ENCODE measurements around the gene MAPRE2.

The MAPRE2 gene

DNA sequence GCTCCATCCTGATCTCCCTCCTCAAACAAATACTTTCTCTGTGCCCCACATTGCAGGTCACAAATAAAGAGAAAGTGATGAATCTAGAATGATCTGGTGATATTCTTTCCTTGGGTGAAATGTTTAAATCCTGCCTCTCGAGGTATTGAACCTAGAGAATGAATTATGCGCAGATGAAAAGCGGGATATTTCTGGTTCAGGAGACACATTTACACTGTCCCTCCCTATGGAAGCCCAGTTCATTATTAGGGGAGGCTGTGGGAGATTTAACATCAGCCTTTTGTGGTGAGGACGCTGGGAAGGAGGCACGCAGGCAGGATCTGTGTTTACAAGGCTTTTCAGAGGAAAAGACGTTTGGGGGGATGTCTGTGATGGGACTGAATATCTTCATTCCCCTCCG, 20.6 kb downstream of the MAPRE2 start:
- H3K27ac ChIP-seq: no peak overlapping the region
- TF ChIP-seq, protein P1, sequence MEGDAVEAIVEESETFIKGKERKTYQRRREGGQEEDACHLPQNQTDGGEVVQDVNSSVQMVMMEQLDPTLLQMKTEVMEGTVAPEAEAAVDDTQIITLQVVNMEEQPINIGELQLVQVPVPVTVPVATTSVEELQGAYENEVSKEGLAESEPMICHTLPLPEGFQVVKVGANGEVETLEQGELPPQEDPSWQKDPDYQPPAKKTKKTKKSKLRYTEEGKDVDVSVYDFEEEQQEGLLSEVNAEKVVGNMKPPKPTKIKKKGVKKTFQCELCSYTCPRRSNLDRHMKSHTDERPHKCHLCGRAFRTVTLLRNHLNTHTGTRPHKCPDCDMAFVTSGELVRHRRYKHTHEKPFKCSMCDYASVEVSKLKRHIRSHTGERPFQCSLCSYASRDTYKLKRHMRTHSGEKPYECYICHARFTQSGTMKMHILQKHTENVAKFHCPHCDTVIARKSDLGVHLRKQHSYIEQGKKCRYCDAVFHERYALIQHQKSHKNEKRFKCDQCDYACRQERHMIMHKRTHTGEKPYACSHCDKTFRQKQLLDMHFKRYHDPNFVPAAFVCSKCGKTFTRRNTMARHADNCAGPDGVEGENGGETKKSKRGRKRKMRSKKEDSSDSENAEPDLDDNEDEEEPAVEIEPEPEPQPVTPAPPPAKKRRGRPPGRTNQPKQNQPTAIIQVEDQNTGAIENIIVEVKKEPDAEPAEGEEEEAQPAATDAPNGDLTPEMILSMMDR (conservative IDR thresholded peaks at IDR 0.05): no peak

DNA sequence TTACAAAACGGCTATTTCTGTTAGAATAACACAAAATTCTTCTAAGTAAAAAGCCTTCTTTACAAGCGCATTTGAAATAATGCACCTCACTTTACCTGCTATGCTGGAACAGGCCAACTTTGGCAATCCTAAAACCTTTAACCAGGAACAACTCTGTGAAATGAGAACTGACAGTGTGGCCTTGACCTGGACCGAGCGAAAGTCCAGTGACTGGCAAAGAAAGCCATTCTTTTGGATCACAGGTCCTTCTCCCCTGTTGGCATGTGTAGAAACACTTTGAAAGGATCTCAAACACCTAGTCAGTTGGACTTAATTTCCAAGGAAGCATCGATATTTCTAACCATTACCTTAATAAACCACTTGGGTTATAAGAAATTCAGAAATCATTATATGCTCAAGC, 21.2 kb downstream of the MAPRE2 start:
- no peak overlapping the region for H3K27ac ChIP-seq
- TF ChIP-seq, protein P1 (conservative IDR thresholded peaks at IDR 0.05): no peak

DNA sequence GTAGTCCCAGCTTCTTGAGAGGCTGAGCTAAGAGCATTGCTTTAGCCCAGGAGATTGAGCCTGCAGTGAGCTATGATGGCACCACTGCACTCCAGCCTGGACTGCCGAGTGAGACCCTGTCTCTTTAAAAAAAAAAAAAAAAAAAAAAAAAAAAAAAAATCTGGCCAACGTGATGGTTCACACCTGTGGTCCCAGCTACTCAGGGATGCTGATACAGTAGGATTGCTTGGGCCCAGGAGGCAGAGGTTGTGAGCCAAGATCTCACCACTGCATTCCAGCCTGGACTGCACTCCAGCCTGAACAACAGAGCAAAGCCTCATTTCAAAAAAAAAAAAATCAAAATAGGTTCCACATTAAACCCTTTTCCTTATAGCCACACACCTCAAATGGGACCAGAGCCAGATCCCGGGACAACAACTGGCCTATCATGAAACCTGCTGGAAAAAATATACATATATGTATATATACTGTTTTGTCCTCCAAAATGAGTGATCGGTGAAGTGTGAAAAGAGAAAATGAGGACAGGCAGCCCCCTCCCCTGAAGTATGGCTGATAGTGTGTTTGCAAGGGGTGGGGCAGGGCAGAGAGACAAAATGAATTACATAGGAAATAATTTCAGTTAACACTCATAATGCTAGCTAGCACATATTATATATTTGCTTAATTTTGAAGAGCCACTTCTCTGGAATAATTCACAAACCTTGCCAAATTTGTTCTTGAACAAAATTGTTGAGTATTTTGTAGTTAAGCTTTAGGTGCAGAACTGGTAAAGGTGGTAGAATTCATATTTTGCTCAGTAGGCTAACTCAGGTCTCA, 22.9 kb downstream of the MAPRE2 start:
- H3K27ac ChIP-seq: no peak overlapping the region
- TF ChIP-seq, protein P1 (conservative IDR thresholded peaks at IDR 0.05): no peak

DNA sequence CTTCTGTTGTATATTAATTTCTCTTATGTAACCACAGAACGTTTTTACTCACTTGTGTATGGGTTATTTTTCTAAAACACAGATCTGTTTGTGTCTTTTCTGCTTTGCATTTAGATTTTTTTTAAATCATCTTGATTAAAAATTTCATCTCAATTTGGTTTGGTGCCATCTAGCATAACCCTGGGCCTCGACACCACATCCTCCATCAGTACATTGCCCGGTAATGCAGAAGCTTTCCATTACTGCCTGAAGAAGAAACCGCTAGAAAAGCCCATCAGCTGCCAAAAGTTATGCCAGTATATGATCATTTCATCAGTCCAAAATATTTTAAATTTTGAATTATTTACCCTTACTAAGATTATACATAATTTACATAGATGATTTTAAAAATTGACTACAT, 26.2 kb downstream of the MAPRE2 start:
- TF ChIP-seq, protein P1 (conservative IDR thresholded peaks at IDR 0.05): no peak
- H3K27ac ChIP-seq: no peak overlapping the region

DNA sequence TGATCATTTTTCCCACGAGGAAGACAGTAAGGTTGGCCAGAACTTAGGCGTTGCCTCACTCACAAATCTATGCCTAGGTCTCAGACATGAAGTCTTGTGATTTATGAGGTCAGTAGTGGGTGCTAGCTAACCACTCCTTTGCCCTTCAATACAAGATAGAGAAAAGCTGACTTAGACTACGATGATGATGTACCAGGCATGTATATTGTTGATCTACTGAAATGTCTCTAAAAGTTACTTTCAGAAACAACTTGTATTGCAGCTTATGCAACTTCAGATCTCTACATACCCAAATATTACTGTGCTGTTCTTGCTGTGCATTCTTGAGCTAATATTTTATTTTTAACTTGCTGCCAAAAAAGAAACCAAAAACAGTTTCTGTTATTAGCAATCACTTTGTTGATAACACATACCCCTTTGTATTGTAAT, 30.6 kb downstream of the MAPRE2 start:
- H3K27ac ChIP-seq: no peak overlapping the region
- TF ChIP-seq, protein P1 (conservative IDR thresholded peaks at IDR 0.05): no peak

DNA sequence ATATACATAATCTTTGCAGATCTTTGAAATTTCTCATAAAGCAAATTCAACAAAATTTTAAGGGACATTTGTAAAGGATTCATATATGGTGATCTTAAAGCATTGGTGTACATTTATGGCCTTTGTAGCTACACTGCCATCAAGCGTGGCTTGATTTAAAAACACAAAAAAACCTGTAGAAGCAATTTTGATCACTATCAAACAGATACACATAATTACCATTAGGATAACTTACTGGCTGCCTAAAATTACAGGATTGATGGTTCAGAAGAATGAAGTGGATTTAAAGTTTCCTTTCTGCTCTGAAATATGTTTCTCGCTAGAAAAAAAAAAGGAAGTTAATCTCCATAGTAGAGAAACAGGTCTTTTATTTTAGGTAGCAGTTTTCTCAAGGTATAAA, 31.4 kb downstream of the MAPRE2 start:
- TF ChIP-seq, protein P1 (conservative IDR thresholded peaks at IDR 0.05): no peak
- no peak overlapping the region for H3K27ac ChIP-seq

DNA sequence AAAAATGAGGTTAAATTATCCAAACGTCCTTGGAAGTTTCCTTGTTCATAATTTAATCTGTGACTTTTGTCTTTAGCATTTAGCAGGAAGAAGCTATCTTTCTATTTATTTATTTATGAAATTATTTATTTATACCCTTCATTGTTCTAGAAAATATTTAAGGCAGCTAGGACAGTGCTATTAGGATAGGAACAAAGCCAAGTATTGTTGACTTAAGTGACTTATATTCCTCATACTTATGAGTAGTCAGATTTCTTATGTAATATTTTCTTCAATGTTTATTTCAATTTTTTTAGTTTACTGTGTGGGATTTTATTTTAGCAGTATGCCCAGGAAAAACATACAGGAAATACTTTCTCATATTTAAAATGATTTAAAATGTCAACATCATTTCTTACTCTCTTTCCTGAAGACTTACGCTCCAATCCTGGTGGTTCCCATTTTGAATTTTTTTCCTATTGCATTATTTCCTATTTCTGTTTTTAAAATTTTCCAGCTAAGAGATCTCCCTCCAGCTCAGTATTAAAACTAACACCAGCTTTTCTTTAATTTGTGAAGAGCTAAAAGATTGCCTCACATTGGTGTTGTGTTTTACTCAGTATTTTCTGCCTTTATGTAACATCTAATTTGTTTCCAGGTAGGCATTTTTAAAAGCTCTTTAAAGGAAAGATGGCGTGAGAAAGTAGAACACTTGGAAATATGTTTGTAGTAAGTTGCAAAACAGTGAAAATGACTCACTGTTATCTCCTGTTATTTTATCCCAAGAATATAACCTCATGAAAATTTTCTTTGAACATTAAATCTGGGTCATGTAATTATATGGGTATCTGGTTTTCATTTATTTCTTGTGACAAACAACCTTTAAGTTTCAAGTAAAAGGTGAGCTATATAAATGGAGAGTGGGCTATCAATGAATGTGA, 32.2 kb downstream of the MAPRE2 start:
- TF ChIP-seq, protein P1 (conservative IDR thresholded peaks at IDR 0.05): no peak
- no peak overlapping the region for H3K27ac ChIP-seq
